Measurements from ENCODE around the gene RTEL1. TPM values are rescaled to one million over a fixed set of nuclear protein-coding genes. Genes with fewer than 3 reads are reported as not detected.

RTEL1 gene
- total RNA-seq, 1 experiment from 2014 or later: 33.4 TPM

DNA sequence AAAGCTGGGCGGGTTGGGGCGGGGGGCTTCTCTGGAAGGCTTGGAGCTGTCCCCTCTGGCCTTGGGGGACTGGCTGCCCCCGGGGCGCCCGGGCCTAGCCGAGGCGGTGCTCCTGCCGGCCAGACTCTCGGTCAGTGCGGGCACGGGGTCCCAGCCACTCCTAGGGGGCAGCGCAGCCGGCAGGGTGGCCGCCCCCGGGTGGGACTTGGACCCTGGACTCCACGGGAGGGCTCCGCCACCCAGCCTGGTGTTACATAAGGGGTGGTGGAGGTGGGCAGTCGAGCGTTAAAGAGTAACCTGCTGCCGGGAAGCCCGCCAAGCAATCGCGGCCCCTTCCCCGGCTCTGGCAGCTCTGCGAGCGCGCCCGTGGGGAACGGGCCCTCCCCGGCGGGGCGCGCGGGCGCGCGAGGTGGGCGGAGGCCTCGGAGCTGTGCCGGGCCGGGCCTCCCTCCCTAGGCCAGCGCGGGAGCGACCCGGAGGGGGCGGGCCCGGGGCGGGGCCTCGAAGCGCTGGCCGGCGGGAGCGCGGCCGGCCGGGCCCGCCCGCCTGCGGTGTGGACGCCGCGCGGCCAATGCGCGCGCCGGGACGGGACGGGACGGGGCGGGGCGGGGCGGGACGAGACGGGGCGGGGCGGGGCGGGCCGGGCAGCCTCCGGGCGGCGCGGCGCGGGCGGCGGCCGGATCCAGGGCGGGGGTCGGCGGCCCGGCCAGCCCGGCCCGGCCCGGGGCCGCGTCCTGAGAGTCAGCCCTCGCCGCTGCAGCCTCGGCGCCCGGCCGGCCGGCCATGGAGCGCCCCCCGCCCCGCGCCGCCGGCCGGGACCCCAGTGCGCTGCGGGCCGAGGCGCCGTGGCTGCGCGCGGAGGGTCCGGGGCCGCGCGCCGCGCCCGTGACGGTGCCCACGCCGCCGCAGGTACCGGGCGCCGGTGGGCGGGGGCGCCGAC, 81.3 kb downstream of the RTEL1 start, which contains the start of gene SLC2A4RG:
Gene SLC2A4RG (plus strand): TSS at position 647 of the 940 bp plus-strand sequence. CDS start 137 bp downstream, at position 784.
- H2AK5ac ChIP-seq (ENCODE audit: insufficient read length, low read length): no peak within 1 kb of the TSS
- no peak within 1 kb of the TSS for H3K23ac ChIP-seq (ENCODE audit: insufficient read length, low read depth, low read length)
- H3K9me3 ChIP-seq (ENCODE audit: control insufficient read depth, low read depth, low read length): no peaks in the 10 kb centered on the region
- no peaks in the 10 kb centered on the region for H3K4me1 ChIP-seq (ENCODE audit: insufficient read depth, low read length)
- H3K14ac ChIP-seq (ENCODE audit: insufficient read depth, low read length): 0 out of 2 replicates have a peak within 1 kb of the TSS, but pooled peaks have one; percentile 6
- peaks cover 9% of the 10 kb centered on the region for H3K23me2 ChIP-seq (ENCODE audit: insufficient read length, low read depth, low read length, poor library complexity, severe bottlenecking)
- TF ChIP-seq, protein P1, sequence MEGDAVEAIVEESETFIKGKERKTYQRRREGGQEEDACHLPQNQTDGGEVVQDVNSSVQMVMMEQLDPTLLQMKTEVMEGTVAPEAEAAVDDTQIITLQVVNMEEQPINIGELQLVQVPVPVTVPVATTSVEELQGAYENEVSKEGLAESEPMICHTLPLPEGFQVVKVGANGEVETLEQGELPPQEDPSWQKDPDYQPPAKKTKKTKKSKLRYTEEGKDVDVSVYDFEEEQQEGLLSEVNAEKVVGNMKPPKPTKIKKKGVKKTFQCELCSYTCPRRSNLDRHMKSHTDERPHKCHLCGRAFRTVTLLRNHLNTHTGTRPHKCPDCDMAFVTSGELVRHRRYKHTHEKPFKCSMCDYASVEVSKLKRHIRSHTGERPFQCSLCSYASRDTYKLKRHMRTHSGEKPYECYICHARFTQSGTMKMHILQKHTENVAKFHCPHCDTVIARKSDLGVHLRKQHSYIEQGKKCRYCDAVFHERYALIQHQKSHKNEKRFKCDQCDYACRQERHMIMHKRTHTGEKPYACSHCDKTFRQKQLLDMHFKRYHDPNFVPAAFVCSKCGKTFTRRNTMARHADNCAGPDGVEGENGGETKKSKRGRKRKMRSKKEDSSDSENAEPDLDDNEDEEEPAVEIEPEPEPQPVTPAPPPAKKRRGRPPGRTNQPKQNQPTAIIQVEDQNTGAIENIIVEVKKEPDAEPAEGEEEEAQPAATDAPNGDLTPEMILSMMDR (conservative IDR thresholded peaks at IDR 0.05): no peak
- H3K9ac ChIP-seq (ENCODE audit: extremely low read depth, insufficient read length, low read length): no peak within 1 kb of the TSS
- no peak within 1 kb of the TSS for H2BK15ac ChIP-seq (ENCODE audit: low read depth, low read length)
- H3K56ac ChIP-seq (ENCODE audit: insufficient read length, low read depth, low read length): no peak within 1 kb of the TSS
- no peaks in the 10 kb centered on the region for H3K27me3 ChIP-seq (ENCODE audit: insufficient read depth, low read length)
- H3K18ac ChIP-seq (ENCODE audit: insufficient read length, low read depth, low read length): no peak within 1 kb of the TSS
- DNase-seq: peak; percentile 68
- H3K79me1 ChIP-seq (ENCODE audit: insufficient read depth, low read depth, low read length, poor library complexity, severe bottlenecking): no peaks in the 10 kb centered on the region
- H3K4ac ChIP-seq (ENCODE audit: low read depth, low read length): no peak within 1 kb of the TSS
- H4K91ac ChIP-seq (ENCODE audit: insufficient read length, low read depth, low read length): no peak within 1 kb of the TSS
- H3K4me1 Mint-ChIP-seq: peaks cover 0 to 2% of the 10 kb centered on the region in 2 experiments; a peak in 1 of 4 replicates
- no peak within 1 kb of the TSS for H3T11ph ChIP-seq (ENCODE audit: low read length)
- no peak within 1 kb of the TSS for H3K27ac Mint-ChIP-seq
- H3K4me2 ChIP-seq (ENCODE audit: insufficient read depth, insufficient read length, low read length): peak within 1 kb of the TSS; percentile 56
- H4K8ac ChIP-seq (replicated peaks; ENCODE audit: insufficient read length, low read depth, low read length): no peak within 1 kb of the TSS
- H3K36me3 Mint-ChIP-seq (ENCODE audit: insufficient read depth in 1 of 3, low read depth in 3 of 3): peaks cover 0 to 18% (median 11%) of the 10 kb centered on the region in 3 experiments; a peak in 5 of 7 replicates
- H3K9me3 Mint-ChIP-seq: no peaks in the 10 kb centered on the region
- no peak within 1 kb of the TSS for H2BK12ac ChIP-seq (ENCODE audit: insufficient read length, low read depth, low read length)
- peak within 1 kb of the TSS; percentile 65 to 76 for H3K4me3 Mint-ChIP-seq
- H4K20me1 ChIP-seq (ENCODE audit: control insufficient read depth, insufficient read depth, insufficient read length): no peaks in the 10 kb centered on the region
- H4K5ac ChIP-seq (ENCODE audit: insufficient read length, low read depth, low read length): no peak within 1 kb of the TSS
- no CpG with 5 or more reads among the region's 136 CpGs for WGBS (ENCODE audit: extremely low coverage, insufficient read length, low lambda C conversion rate)
- H2AFZ ChIP-seq (ENCODE audit: low read length): no peak within 1 kb of the TSS
- H3K79me2 ChIP-seq (ENCODE audit: insufficient read depth, low read length): no peaks in the 10 kb centered on the region
- no peak within 1 kb of the TSS for H2BK120ac ChIP-seq (ENCODE audit: low read depth, low read length, poor library complexity, severe bottlenecking)
- no peaks in the 10 kb centered on the region; the same call in 1 of the 2 replicates for H3K27me3 Mint-ChIP-seq (ENCODE audit: low read depth)
- H2BK20ac ChIP-seq (ENCODE audit: low read depth, low read length, poor library complexity, severe bottlenecking): no peak within 1 kb of the TSS
- H3K27ac ChIP-seq (ENCODE audit: insufficient read length, low read depth, low read length): no peak within 1 kb of the TSS
- H2BK5ac ChIP-seq (ENCODE audit: insufficient read length, low read length): no peak within 1 kb of the TSS
